Hematopoietic multipotent progenitor cell (in vitro differentiated cells): Measurements from ENCODE around the gene CDHR1. TPM values are rescaled to one million over a fixed set of nuclear protein-coding genes. Genes with fewer than 3 reads are reported as not detected.
"Not testable (repeated sequence)": the region's sequence is repeated elsewhere in the genome, so short reads cannot be mapped to it uniquely, and the experiment has no call there.

Experiments used
- DNase-seq, 3 donors: peaks; one replicate each; pipeline ENCODE4 v3.0.0-alpha.2; 2011 to 2015; ENCODE audit warnings: low read depth in 2 of 3, low spot score in 2 of 3
- total RNA-seq: library from RNA; depleted of rRNA; stranded (reverse); fragments of >200 nt; gene quantifications from one replicate; pipeline ENCODE4 v1.2.3, GENCODE V29; 2012

Gene CDHR1
- total RNA-seq, 1 donor = under 0.01 TPM

GRCh38 chr10:84172467-84173356, 21.6 kb upstream of the CDHR1 start:
- DNase-seq = no peak

GRCh38 chr10:84173501-84173929, 20.8 kb upstream of the CDHR1 start, which contains the start of gene GPR15LG:
TSS of gene GPR15LG (plus strand) at chr10:84173801. CDS start at chr10:84173852, 51 bp downstream.
- DNase-seq = no peak

GRCh38 chr10:84175436-84175835, 18.9 kb upstream of the CDHR1 start:
- DNase-seq = no peak

- DNase-seq = no peak
Observed at GRCh38 chr10:84176351-84176750, 18.0 kb upstream of the CDHR1 start.

- DNase-seq = no peak
Observed at GRCh38 chr10:84176836-84177474, 17.4 kb upstream of the CDHR1 start.

GRCh38 chr10:84177541-84178141, 16.7 kb upstream of the CDHR1 start:
- peak in 2 of 3 donors; percentile 26 to 67 for DNase-seq

GRCh38 chr10:84178160-84178609, 16.2 kb upstream of the CDHR1 start:
- DNase-seq = no peak

- DNase-seq = peak in 1 of 3 donors; percentile 39
Observed at GRCh38 chr10:84179059-84179710, 15.2 kb upstream of the CDHR1 start.

GRCh38 chr10:84180386-84180785, 14.0 kb upstream of the CDHR1 start:
- not testable (repeated sequence) for DNase-seq

GRCh38 chr10:84181631-84182030, 12.7 kb upstream of the CDHR1 start:
- no peak for DNase-seq

- DNase-seq = no peak
Observed at GRCh38 chr10:84184517-84184916, 9.8 kb upstream of the CDHR1 start.

- no peak for DNase-seq
Observed at GRCh38 chr10:84185526-84186175, 8.7 kb upstream of the CDHR1 start.

GRCh38 chr10:84188815-84189214, 5.5 kb upstream of the CDHR1 start:
- DNase-seq = no peak

- DNase-seq = no peak
Observed at GRCh38 chr10:84190621-84191020, 3.7 kb upstream of the CDHR1 start.

- DNase-seq = no peak
Observed at GRCh38 chr10:84191106-84191505, 3.2 kb upstream of the CDHR1 start.

GRCh38 chr10:84193327-84193726, 1.0 kb upstream of the CDHR1 start:
- DNase-seq = no peak

GRCh38 chr10:84193846-84194423, 402 bp upstream of the CDHR1 start:
- DNase-seq = peak in 1 of 3 donors; percentile 11

- DNase-seq = no peak
Observed at GRCh38 chr10:84195044-84195830, 900 bp downstream of the CDHR1 start.

GRCh38 chr10:84196083-84196482, 1.7 kb downstream of the CDHR1 start:
- DNase-seq = peak in 1 of 3 donors; percentile 24
